Skeletal muscle satellite cell (primary cell): ENCODE measurements around the gene SMIM20.

Experiments
- H3K27me3 ChIP-seq: 2 replicates; pipeline ENCODE4 v1.7.0; 2013; ENCODE audit warnings: low read length; ENCODE audit not compliant: control insufficient read depth, insufficient read depth
- H3K36me3 ChIP-seq: 2 replicates; pipeline ENCODE4 v1.7.0; 2013; ENCODE audit warnings: mild to moderate bottlenecking, control low read depth, low read length; ENCODE audit not compliant: insufficient read depth
- H3K4me1 ChIP-seq: 2 replicates; pipeline ENCODE4 v1.7.0; 2013; ENCODE audit warnings: low read length; ENCODE audit not compliant: control insufficient read depth, insufficient read depth
- H3K4me2 ChIP-seq: 2 replicates; pipeline ENCODE4 v1.7.0; 2013; ENCODE audit warnings: mild to moderate bottlenecking, low read length
- H3K4me3 ChIP-seq: 2 replicates; pipeline ENCODE4 v1.7.0; 2013; ENCODE audit warnings: low read length
- H3K9ac ChIP-seq: 2 replicates; pipeline ENCODE4 v1.7.0; 2013; ENCODE audit warnings: mild to moderate bottlenecking, low read depth, low read length, moderate library complexity
- H3K9me3 ChIP-seq: replicated peaks from 2 replicates; pipeline ENCODE4 v1.7.0; 2013; ENCODE audit warnings: mild to moderate bottlenecking, control low read depth, low read length

SMIM20 gene

DNA sequence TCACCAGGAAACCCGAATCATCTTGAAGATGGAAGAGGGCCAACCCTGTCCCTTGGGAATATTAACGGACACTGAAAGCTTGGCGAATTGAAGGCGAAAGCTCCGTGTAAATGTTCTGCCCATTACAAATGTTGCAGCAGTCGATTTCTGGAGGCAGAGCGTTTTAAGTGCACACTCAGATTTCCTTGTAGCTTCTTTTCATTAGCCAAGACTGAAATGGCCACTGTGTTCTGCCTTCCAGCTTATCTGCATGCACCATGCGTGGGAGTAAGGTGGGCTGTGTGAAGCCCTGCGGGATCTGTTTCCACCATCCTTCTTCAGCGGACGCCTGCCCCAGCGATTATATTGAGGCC lies 1.3 kb downstream of the SMIM20 start:
- no peaks in the 10 kb centered on the region for H3K9me3 ChIP-seq
- H3K4me1 ChIP-seq = peaks cover 19% of the 10 kb centered on the region
- H3K36me3 ChIP-seq = no peaks in the 10 kb centered on the region
- no peaks in the 10 kb centered on the region for H3K27me3 ChIP-seq
- peak overlapping the region; percentile 85 for H3K9ac ChIP-seq
- peak overlapping the region; percentile 84 for H3K4me3 ChIP-seq
- peak overlapping the region; percentile 85 for H3K4me2 ChIP-seq

DNA sequence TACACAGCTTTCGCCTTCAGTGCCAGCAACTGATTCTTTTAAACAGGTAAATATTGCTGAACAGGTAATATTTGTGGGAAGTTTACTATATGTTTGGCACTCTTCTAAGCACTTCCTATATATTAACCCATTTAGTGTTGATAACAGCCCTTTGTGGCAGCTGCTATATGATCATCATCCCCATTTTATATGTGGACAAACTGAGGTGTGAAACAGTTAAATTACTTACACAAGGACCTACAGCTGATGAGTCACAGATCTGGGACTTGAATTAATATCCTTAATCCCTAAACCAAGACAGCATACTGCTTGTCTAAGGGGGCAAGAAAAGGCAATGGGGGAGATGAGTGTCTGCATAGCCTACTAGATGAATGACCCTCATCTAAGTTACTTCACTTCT lies 2.9 kb downstream of the SMIM20 start:
- H3K27me3 ChIP-seq = no peaks in the 10 kb centered on the region

DNA sequence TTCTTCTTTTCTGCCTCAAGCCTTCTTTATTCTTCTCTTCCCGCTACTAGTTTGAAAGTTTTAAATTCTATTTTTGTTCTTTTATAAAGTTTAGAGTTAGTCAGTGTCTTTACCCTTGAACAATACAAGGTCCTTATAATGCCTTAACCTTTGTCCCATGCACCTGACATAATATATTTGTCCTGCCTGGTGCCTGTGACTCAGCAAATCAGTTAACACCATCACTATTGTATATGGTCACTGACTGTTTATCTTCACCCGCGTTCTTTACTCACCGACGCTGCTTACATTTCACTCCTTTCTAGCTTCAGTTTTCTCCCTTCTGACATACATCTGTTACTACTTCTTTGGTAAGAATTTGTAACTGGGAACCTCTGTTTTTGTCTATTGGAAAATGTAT lies 5.7 kb downstream of the SMIM20 start:
- Histone ChIP-seq H3K36me3 (no peaks in the 10 kb centered on the region), H3K27me3 (no peaks in the 10 kb centered on the region), H3K9ac (no peak overlapping the region), H3K9me3 (no peaks in the 10 kb centered on the region), H3K4me3 (no peak overlapping the region), H3K4me1 (peaks cover 9% of the 10 kb centered on the region), H3K4me2 (no peak overlapping the region)

More for the DNA sequence above, 2.9 kb downstream of the SMIM20 start:
- H3K4me1 ChIP-seq = peaks cover 19% of the 10 kb centered on the region
- no peak overlapping the region for H3K9ac ChIP-seq
- no peaks in the 10 kb centered on the region for H3K36me3 ChIP-seq
- H3K4me2 ChIP-seq = no peak overlapping the region
- H3K4me3 ChIP-seq = no peak overlapping the region
- no peaks in the 10 kb centered on the region for H3K9me3 ChIP-seq

DNA sequence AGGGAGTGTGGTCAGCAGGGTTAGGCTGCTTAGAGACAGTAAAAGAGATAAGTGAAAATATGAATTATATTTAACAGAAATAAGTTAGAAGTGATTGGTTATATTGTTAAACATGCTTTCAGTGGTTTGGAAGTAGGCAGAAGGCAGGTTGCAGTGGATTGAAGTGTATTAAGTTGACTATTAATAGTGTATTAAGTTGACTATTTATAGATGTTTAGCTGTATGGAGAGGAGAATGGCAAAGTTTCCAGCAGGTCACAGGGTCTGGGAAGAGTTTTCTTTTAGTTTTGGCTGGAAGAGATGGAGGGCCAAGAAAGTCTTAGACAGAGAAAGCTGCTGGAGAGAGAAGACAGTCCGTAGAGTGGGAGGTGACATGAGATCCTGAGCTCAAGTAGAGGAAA lies 7.9 kb downstream of the SMIM20 start:
- no peaks in the 10 kb centered on the region for H3K27me3 ChIP-seq
- no peak overlapping the region for H3K4me2 ChIP-seq
- H3K4me3 ChIP-seq = no peak overlapping the region
- H3K36me3 ChIP-seq = no peaks in the 10 kb centered on the region
- H3K9ac ChIP-seq = no peak overlapping the region
- H3K4me1 ChIP-seq = no peaks in the 10 kb centered on the region
- no peaks in the 10 kb centered on the region for H3K9me3 ChIP-seq

DNA sequence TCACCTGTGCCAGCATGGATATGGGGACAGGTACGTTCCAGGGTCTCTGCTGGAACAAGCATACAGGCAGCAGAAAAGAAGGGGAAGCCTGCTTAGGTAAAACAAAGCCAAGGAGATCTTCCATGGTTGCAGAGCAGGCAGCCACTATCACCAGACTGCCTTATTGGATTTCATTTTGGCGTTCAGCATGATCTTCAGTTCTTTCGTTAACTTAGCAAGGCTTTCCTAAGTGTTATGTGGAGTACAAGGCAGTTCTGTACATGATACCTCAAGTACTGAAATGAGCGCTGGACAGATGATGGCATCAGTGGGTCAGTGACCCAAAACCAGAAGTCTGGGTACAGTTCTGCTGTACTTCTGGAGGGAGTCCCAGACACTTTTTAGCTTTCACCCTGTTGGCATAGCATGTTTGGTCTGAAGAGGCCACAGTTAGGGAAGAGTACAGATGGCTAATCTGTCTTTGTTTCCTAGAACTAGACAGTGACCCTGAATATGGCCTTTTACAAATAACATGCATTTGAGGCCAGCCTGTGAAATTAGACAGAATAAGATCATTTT lies 8.9 kb downstream of the SMIM20 start:
- no peak overlapping the region for H3K4me2 ChIP-seq
- no peak overlapping the region for H3K9ac ChIP-seq
- no peaks in the 10 kb centered on the region for H3K4me1 ChIP-seq
- H3K4me3 ChIP-seq = no peak overlapping the region
- no peaks in the 10 kb centered on the region for H3K36me3 ChIP-seq
- H3K9me3 ChIP-seq = no peaks in the 10 kb centered on the region
- no peaks in the 10 kb centered on the region for H3K27me3 ChIP-seq

DNA sequence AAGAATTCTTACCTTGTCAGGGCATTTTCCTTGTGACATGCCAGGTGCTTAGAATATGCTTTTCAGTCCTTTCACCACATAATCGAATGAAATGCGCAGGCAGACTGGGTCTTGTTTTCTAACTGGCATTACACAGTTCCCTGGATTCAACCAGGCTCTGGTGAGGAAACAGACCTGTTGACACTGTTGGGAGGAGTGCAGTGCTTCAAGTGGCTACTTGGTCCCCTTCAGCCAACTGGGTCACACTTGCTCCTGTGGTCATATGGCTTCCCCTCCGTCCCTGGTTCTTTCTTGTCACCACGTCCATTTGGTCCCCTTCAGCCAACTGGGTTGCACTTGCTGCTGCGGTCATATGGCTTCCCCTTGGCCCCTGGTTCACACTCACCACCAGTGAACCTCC lies 9.7 kb downstream of the SMIM20 start:
- no peak overlapping the region for H3K4me3 ChIP-seq
- peaks cover 7% of the 10 kb centered on the region for H3K4me1 ChIP-seq
- H3K4me2 ChIP-seq = no peak overlapping the region
- no peak overlapping the region for H3K9ac ChIP-seq
- no peaks in the 10 kb centered on the region for H3K36me3 ChIP-seq
- no peaks in the 10 kb centered on the region for H3K27me3 ChIP-seq
- H3K9me3 ChIP-seq = no peaks in the 10 kb centered on the region

DNA sequence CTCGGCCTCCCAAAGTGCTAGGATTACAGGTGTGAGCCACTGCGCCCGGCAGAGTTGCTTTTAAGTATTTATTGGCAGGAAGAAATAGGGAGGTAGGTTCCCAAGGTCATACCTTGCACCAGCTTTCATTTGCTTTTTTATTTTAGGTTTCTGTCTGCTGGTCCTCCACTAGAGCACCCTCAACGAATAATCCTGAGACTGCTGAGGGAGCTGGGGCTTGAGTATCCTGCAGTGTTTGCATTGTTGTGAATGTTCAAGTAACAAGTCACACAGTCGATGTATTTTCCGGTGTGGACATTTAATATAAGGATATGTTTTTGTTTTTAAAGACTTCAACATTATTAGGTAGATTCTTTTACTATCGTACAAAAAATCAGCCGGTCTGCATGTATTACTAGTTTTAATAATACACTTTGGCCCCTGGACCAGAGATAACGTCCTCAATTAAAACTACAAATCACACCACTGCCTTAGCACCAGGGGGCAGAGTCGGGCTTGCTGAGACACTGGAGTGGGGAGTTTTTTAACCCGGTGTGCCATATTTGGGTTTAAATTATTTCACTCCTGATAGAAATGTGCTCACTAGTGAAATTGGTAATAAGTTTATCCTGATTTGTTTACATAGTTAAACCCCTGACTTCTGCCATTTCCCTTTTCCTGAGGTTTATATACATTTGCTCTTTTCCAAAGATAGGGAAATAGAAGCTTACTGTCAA lies 11.6 kb downstream of the SMIM20 start:
- peaks cover 15% of the 10 kb centered on the region for H3K4me1 ChIP-seq
- H3K27me3 ChIP-seq = no peaks in the 10 kb centered on the region
- H3K4me2 ChIP-seq = no peak overlapping the region
- H3K4me3 ChIP-seq = no peak overlapping the region
- no peaks in the 10 kb centered on the region for H3K9me3 ChIP-seq
- H3K9ac ChIP-seq = no peak overlapping the region
- H3K36me3 ChIP-seq = no peaks in the 10 kb centered on the region

DNA sequence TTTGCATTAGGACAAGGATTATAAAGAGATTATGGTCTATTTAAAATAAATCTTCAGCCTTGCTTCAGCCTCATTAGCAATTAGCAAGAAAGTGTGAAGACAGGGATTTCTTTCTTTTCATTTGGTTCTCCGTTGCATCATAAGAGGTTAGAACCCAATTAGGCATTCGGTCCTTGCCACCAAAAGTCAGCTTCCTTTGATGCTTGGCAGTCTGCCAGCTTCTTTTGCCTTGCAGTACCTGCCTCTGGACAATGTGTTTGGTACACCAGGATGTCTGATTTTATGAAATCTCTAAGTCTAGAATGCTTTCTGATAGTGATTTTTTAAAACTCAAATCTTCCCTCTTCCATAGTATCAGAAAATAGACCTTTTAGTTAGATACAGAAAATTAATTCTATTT lies 12.4 kb downstream of the SMIM20 start:
- H3K4me3 ChIP-seq = no peak overlapping the region
- H3K27me3 ChIP-seq = no peaks in the 10 kb centered on the region
- H3K4me2 ChIP-seq = no peak overlapping the region
- no peak overlapping the region for H3K9ac ChIP-seq
- H3K36me3 ChIP-seq = no peaks in the 10 kb centered on the region
- H3K9me3 ChIP-seq = no peaks in the 10 kb centered on the region
- peaks cover 15% of the 10 kb centered on the region for H3K4me1 ChIP-seq

DNA sequence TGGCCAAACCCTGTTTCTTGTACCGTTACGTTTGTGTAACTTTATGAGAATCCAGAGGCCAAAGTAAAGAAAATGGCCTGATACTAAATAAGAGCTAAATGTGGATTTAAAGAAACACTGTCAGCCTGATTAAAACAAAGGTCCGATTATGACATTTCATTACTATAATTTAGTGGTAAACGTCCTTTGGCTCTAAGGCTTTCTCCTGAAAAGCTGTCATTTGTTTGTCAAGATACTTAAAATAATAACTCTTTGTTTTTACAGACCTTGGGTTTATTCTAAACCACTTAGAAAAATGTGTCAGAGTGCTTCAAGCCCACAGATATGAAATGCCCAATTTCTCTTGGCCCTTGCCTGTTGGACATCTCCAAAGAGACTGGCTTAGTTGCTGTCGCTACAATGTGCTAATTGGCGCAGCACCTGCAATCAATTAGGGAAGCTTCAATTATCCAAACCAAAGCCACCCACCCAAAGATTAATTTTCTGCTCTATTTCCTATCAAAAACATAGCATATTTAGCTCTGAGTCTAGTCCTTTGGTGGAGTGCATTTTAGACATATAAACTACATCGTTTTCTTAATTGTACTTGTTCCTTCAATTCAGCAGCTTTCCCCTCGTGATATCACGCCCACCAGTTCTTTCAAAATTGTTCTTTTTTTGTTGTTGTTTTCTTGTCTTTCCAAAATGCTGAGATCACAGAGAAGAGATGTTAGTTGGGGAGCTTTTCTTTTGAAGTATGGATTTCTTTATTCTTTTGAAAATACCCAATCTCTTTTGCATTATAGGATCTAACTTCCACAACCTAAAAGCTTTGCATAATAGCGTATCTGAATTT lies 13.6 kb downstream of the SMIM20 start:
- Histone ChIP-seq H3K4me1 (peaks cover 15% of the 10 kb centered on the region), H3K36me3 (no peaks in the 10 kb centered on the region), H3K9me3 (no peaks in the 10 kb centered on the region), H3K9ac (no peak overlapping the region), H3K4me3 (no peak overlapping the region), H3K4me2 (no peak overlapping the region), H3K27me3 (no peaks in the 10 kb centered on the region)

DNA sequence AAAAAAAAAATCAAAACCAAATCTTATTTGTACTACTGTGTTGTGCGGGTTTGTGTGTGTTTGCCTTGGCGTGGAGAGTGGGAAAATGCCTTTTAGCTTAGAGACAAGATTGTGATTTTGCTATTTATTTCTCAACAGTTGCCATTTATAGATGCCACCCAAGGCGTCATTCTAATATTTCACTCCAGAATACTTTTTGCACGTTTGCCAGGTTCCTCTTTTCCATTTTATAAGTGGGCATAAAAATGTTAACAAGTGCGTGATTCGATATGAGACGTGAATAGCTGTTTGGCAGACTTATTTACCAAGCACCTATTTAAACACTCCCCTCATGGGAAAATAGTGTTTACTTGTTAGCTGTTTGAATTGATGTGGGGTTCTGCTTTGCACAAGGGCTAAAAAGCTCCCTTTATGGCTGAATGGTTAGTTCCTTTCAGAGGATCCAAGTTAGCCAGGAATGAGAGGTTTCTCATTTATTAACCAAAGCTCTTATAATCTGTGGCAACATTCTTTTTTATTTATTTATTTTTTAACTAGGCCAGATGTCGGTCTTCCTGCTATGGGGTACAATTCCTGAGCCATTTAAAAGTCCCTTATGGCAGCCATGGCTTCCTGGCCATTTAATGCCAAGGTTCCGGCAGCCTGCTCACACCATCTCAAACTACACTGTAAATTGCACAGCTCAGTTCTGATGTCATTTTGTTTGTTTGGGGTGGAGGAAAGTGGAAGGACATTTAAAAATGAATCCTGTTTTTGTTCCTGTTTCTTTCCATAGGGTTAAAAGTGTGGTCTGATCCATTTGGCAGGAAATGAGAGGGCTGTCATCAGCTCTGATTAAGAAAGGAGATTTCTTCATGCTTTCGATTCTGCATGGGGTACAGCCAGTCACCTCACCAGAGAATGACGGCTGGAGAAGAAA lies 14.6 kb downstream of the SMIM20 start:
- Histone ChIP-seq H3K4me1 (peaks cover 15% of the 10 kb centered on the region), H3K36me3 (no peaks in the 10 kb centered on the region), H3K4me3 (peak overlapping the region; percentile 22)

DNA sequence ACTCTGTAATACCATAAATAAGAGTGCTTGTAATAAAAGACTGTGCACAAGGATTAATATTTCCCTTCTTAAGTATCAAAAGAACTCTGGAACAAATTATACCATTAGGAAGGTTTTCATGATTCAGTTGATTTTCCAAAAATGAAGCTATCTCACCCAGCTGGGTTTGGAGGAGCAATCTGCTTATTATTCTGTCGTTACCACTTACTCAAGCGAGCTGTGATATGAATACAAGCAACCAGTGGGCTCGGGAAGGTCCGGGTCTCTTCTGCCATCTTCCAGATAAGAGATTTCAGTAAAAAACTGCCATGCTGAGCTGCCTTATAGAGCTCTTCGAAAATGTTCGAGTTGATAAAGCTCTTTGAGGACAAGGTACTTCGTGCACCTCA lies 15.3 kb downstream of the SMIM20 start:
- Histone ChIP-seq H3K27me3 (no peaks in the 10 kb centered on the region), H3K9me3 (no peaks in the 10 kb centered on the region), H3K36me3 (no peaks in the 10 kb centered on the region), H3K4me2 (peak overlapping the region; percentile 66), H3K4me1 (peaks cover 15% of the 10 kb centered on the region), H3K4me3 (peak overlapping the region; percentile 22), H3K9ac (no peak overlapping the region)

More for the DNA sequence above, 14.6 kb downstream of the SMIM20 start:
- H3K27me3 ChIP-seq = no peaks in the 10 kb centered on the region
- H3K9me3 ChIP-seq = no peaks in the 10 kb centered on the region
- H3K4me2 ChIP-seq = peak overlapping the region; percentile 66
- no peak overlapping the region for H3K9ac ChIP-seq
